ENCODE results near the gene MED17.

GRCh38 chr11:93753241-93753640 lies 30.8 kb upstream of the MED17 start:
- no peak for TF ChIP-seq ZSCAN9 (CRISPR knock-in tag; IDR thresholded peaks at IDR 0.05; ENCODE audit: borderline replicate concordance)
- no peak for TF ChIP-seq PRDM10 (CRISPR knock-in tag; IDR thresholded peaks at IDR 0.05; ENCODE audit: low read depth)
- no peak for TF ChIP-seq CTCF (CRISPR knock-in tag; IDR thresholded peaks at IDR 0.05)
- TF ChIP-seq ZNF251 (CRISPR knock-in tag; IDR thresholded peaks at IDR 0.05): no peak
- TF ChIP-seq ZNF143 (CRISPR knock-in tag; IDR thresholded peaks at IDR 0.05): no peak

Data from HepG2 (cell line).